Ovary (tissue), 3 donors: ENCODE measurements around the gene SETX.

Experiments
- EP300 ChIP-seq: sonication (generic); formaldehyde crosslinking; IDR thresholded peaks from one replicate; pipeline ENCODE4 v1.6.1; 2017; ENCODE audit warnings: antibody characterized with exemption
- TF ChIP-seq, protein P1 (sequence below), 3 donors: fragments of 450-650 bp in 2 of 3; fragments of 200-600 bp in 1 of 3; IDR thresholded peaks; one replicate each; pipeline versions ENCODE4 v1.5.1 to v1.8.0; 2016 to 2022; ENCODE audit warnings: antibody characterized with exemption in 3 of 3, mild to moderate bottlenecking in 1 of 3
- donor health status: DM: no; HTN: no; CAD: no.

DNA sequence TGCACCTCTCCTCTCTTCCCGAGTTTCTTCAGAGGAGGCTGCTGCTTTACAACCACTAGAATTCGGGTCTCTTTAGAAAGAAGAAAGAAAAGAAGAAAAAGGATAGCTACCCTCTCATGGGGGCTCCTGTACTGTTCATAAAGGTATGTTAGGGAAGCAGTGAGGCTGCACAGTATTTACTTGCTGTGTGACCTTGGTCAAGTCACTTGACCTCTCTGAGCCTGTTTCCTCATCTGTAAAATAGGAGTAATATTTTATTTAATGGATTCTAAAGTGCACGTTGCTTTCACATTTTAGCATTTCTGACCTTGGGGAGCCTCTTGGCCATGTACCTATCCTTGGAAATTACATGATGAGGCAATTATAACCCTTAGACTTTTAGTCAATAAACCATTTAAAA lies 88.8 kb downstream of the SETX start:
- TF ChIP-seq, protein P1, sequence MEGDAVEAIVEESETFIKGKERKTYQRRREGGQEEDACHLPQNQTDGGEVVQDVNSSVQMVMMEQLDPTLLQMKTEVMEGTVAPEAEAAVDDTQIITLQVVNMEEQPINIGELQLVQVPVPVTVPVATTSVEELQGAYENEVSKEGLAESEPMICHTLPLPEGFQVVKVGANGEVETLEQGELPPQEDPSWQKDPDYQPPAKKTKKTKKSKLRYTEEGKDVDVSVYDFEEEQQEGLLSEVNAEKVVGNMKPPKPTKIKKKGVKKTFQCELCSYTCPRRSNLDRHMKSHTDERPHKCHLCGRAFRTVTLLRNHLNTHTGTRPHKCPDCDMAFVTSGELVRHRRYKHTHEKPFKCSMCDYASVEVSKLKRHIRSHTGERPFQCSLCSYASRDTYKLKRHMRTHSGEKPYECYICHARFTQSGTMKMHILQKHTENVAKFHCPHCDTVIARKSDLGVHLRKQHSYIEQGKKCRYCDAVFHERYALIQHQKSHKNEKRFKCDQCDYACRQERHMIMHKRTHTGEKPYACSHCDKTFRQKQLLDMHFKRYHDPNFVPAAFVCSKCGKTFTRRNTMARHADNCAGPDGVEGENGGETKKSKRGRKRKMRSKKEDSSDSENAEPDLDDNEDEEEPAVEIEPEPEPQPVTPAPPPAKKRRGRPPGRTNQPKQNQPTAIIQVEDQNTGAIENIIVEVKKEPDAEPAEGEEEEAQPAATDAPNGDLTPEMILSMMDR (IDR thresholded peaks at IDR 0.05): no peak
- TF ChIP-seq EP300: no peak
